ENCODE results near the gene HMGN2. TPM values are rescaled to one million over a fixed set of nuclear protein-coding genes. Genes with fewer than 3 reads are reported as not detected.

Gene HMGN2
- total and polyA plus RNA-seq, 2 experiments from 2014 or later: 330 to 1,122 TPM

DNA sequence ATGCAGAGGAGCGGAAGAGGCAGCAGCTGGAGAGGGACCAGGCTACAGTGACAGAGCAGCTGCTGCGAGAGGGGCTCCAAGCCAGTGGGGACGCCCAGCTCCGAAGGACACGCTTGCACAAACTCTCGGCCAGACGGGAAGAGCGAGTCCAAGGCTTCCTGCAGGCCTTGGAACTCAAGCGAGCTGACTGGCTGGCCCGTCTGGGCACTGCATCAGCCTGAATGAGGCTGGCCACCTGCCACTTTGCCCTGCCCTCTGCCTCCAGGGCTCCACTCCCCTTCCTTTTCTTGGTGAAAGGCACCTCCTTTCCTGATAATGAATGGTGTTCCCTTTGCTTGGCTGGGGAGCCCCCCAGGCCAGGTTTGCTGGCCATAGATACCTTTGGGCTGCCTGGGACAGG lies 3.3 kb upstream of the HMGN2 start:
- Histone ChIP-seq H3K27ac (ENCODE audit: low read depth) (no peak overlapping the region), H4K20me1 (replicated peaks; ENCODE audit: insufficient read depth) (peaks cover 14% of the 10 kb centered on the region), H3K4me3 (no peak overlapping the region), H3K27me3 (ENCODE audit: insufficient read depth) (peaks cover 9% of the 10 kb centered on the region; the same call in 1 of the 2 replicates), H3K79me2 (replicated peaks; ENCODE audit: insufficient read depth) (peaks cover 9% of the 10 kb centered on the region), H3K4me1 (ENCODE audit: insufficient read depth) (peaks cover 19% of the 10 kb centered on the region), H3K4me2 (no peak overlapping the region), H3F3A (replicated peaks; ENCODE audit: low read depth) (peaks cover 30% of the 10 kb centered on the region), H3K9me2 (ENCODE audit: insufficient read depth) (no peaks in the 10 kb centered on the region), H3K36me3 (ENCODE audit: insufficient read depth) (peaks cover 19% of the 10 kb centered on the region), H2AFZ (no peak overlapping the region)
- H3K9me3 Mint-ChIP-seq: peaks cover 3% of the 10 kb centered on the region; the same call in 1 of the 3 replicates
- peaks cover 27% of the 10 kb centered on the region for H3K4me1 Mint-ChIP-seq
- DNase-seq (ENCODE audit: low spot score) (no peak), ATAC-seq (no peak)
- H3K27me3 Mint-ChIP-seq (ENCODE audit: insufficient read depth, low read depth, poor library complexity): peaks cover 33% of the 10 kb centered on the region
- no peak overlapping the region for H3K27ac Mint-ChIP-seq
- TF ChIP-seq ZNF114 (CRISPR knock-in tag; IDR thresholded peaks at IDR 0.05) (no peak), EZH2 (IDR thresholded peaks at IDR 0.05; ENCODE audit: low read depth, unreplicated experiment) (no peak), NANOG (IDR thresholded peaks at IDR 0.05; ENCODE audit: borderline replicate concordance) (no peak), JUNB (IDR thresholded peaks at IDR 0.05; ENCODE audit: unreplicated experiment) (no peak), POLR2AphosphoS5 (IDR thresholded peaks at IDR 0.05; ENCODE audit: low read depth) (no peak), ZNF462 (CRISPR knock-in tag; IDR thresholded peaks at IDR 0.05) (no peak), CREB1 (CRISPR knock-in tag; IDR thresholded peaks at IDR 0.05; ENCODE audit: low read depth) (no peak), STAT1 (IDR thresholded peaks at IDR 0.05; ENCODE audit: unreplicated experiment) (no peak)
- TF ChIP-seq, protein P1, sequence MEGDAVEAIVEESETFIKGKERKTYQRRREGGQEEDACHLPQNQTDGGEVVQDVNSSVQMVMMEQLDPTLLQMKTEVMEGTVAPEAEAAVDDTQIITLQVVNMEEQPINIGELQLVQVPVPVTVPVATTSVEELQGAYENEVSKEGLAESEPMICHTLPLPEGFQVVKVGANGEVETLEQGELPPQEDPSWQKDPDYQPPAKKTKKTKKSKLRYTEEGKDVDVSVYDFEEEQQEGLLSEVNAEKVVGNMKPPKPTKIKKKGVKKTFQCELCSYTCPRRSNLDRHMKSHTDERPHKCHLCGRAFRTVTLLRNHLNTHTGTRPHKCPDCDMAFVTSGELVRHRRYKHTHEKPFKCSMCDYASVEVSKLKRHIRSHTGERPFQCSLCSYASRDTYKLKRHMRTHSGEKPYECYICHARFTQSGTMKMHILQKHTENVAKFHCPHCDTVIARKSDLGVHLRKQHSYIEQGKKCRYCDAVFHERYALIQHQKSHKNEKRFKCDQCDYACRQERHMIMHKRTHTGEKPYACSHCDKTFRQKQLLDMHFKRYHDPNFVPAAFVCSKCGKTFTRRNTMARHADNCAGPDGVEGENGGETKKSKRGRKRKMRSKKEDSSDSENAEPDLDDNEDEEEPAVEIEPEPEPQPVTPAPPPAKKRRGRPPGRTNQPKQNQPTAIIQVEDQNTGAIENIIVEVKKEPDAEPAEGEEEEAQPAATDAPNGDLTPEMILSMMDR (conservative IDR thresholded peaks at IDR 0.05; ENCODE audit: low read depth in 2 of 2): no peak
- H3K36me3 Mint-ChIP-seq (ENCODE audit: low read depth): peaks cover 42% of the 10 kb centered on the region
- H3K4me3 Mint-ChIP-seq: no peak overlapping the region
